GM12873 (cell line): ENCODE results near the gene ADAD2.

Source experiments
- TF ChIP-seq, protein P1 (sequence below): IDR thresholded peaks from 2 replicates; pipeline ENCODE4 v1.5.1; 2012; ENCODE audit warnings: low read depth, mild to moderate bottlenecking, moderate library complexity, low read length, control low read depth; ENCODE audit not compliant: insufficient read depth; ENCODE audit errors: missing control alignments

ADAD2 gene

DNA sequence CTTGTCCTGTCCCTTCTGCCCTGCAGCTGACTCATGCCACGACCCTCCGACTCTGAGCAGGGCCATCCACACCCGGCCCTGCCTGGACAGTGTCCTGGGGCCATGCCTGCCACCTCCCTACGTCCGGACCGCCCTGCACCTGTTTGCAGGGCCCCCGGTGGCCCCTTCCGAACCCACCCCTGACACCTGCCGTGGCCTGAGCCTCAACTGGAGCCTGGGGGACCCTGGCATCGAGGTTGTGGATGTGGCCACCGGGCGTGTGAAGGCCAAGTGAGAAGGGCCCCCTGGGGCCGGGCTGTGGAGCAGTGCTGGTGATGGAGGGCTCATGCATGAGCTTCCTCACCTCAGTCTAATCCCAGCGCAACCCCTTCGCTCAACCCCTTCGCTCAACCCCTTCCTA is 5.1 kb downstream of the ADAD2 start:
- TF ChIP-seq, protein P1, sequence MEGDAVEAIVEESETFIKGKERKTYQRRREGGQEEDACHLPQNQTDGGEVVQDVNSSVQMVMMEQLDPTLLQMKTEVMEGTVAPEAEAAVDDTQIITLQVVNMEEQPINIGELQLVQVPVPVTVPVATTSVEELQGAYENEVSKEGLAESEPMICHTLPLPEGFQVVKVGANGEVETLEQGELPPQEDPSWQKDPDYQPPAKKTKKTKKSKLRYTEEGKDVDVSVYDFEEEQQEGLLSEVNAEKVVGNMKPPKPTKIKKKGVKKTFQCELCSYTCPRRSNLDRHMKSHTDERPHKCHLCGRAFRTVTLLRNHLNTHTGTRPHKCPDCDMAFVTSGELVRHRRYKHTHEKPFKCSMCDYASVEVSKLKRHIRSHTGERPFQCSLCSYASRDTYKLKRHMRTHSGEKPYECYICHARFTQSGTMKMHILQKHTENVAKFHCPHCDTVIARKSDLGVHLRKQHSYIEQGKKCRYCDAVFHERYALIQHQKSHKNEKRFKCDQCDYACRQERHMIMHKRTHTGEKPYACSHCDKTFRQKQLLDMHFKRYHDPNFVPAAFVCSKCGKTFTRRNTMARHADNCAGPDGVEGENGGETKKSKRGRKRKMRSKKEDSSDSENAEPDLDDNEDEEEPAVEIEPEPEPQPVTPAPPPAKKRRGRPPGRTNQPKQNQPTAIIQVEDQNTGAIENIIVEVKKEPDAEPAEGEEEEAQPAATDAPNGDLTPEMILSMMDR: no peak

DNA sequence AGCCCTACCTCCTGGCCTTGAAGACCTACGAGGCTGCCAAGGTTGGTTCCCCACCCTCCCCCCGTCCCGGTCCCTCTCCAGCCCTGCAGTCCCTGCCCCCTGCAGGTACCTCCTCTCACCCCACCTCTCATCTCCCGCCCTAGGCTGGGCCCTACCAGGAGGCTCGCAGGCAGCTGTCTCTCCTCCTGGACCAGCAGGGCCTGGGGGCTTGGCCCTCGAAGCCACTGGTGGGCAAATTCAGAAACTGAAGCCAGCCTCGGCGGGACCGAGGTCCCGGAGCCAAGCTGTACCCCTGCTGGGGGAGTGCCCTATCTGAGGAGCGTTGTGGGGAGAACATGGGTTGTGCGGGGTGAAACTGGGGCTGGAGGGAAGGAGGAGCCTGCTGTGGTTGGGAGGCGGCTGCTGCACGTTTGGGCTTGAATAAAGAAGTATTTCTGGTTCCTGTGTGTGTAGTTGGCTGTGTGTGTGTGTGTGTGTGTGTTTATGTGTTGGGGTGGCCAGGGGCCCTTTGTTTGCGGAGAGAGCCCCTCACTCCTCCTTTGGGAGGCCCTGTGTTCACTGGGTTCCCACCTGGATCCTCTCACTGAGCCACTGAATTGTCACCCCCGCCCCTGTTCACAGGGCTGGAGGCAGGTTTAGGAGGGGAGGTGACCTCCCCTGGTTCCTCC is 5.9 kb downstream of the ADAD2 start:
- TF ChIP-seq, protein P1: no peak

DNA sequence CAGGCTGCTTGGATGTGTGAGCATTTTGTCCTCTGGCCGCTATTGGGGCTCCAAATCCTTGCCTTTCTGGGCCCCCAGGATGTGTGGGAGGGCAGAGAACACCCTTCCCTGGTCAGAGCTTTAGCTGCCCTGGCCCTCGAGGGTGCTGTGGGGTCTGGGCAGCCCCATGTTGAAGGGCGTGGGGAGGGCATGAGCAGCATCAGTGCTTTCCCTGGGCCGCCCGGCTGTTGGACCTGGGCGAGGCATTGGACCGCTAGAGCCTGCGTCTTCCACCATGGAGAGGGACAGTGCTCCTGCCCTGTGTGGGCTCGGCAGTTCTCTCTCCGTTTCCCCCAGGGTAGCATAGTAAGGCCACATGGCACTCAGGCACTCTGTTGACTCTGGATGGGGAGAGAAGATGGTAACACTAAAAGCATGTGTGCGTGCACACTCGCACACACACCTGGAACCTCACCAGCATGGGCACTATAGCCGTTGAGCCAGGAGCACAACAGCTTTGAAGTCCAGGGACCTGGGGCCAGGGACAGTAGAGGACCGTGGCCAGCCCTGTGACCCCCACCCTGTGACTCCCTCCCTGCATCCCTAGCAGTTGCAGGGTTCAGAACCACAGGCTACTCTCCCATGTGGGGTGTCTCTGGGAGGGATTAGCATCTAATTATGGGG is 6.6 kb downstream of the ADAD2 start:
- TF ChIP-seq, protein P1: no peak

- TF ChIP-seq, protein P1: no peak
These were observed 7.4 kb downstream of the ADAD2 start for GRCh38 chr16:84198401-84198800.

DNA sequence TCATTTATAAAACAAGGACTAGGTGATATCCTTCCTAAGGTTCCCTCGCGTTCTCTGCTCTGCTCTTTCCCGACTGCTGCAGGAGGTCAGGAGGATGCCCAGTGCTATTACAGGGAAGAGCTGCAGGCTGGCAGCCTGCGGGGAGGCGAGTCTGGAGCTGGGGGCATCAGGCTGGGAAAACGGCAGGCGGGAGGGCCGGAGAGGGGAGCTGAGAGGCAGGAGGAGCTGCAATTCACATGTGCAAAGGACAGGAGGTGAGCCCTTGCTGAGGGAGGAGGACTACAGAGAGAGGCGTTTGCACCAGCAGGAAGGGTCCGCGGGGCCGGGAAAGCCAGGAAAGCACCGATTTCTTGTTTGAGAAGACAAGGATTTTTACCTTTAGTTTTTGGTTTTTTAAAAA is 8.1 kb downstream of the ADAD2 start:
- TF ChIP-seq, protein P1: no peak

- TF ChIP-seq, protein P1: no peak
These were observed 8.9 kb downstream of the ADAD2 start for GRCh38 chr16:84199861-84200260.

DNA sequence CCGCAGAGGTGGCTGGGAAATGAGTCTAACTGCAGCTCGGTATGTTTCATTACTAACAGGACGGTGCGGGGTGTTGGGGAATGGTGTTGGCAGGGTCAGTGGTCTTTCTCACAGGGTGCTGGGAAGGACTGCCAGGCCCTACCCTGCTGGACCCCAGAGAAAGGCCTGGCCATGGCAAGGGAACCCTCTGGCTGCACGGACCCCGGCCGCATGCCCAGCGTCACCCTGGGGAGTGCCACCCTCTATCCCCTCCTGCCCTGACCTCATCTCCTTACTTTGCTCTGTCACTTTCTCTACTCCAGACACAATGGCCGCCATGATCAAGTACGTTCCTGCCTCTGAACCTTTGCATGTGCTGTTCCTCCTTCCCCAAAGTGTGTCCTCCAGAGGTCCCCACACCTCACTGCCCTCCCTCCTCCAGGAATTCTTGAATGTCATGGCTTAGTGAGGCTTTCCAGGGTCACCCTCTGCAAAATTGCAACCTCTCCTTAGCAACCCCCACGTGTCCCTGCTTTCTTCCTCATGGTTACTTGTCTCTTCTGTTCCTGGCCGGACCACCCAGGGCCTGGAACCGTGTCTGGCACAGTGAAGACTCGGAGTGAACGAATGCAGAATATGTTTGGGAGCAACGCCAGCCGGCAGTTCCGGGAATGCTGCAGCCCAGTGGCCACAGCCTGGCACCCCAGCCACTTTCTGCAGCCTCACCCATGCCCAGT is 15.2 kb downstream of the ADAD2 start:
- TF ChIP-seq, protein P1: no peak
